ENCODE data around the gene SLC38A5.

The SLC38A5 gene

GRCh38 chrX:48473704-48473990 is 3.6 kb upstream of the SLC38A5 start:
- Histone ChIP-seq H3K4me3 (replicated peaks; ENCODE audit: low read depth, low read length) (no peak overlapping the region), H3K36me3 (ENCODE audit: control insufficient read depth, insufficient read depth, low read length) (no peaks in the 10 kb centered on the region; the same call in 1 of the 2 replicates), H3K27me3 (replicated peaks; ENCODE audit: control insufficient read depth, insufficient read depth, low read length) (no peaks in the 10 kb centered on the region)
- DNase-seq (ENCODE audit: extremely low read depth, insufficient read length): no peak
- no peak for TF ChIP-seq CTCF (IDR thresholded peaks at IDR 0.05; ENCODE audit: insufficient read depth, low read length, poor library complexity, severe bottlenecking)

GRCh38 chrX:48472851-48473703 is 3.0 kb upstream of the SLC38A5 start:
- H3K27me3 ChIP-seq (replicated peaks; ENCODE audit: control insufficient read depth, insufficient read depth, low read length): no peaks in the 10 kb centered on the region
- H3K36me3 ChIP-seq (ENCODE audit: control insufficient read depth, insufficient read depth, low read length): no peaks in the 10 kb centered on the region
- no peak for DNase-seq (ENCODE audit: extremely low read depth, insufficient read length)
- no peak for TF ChIP-seq CTCF (IDR thresholded peaks at IDR 0.05; ENCODE audit: insufficient read depth, low read length, poor library complexity, severe bottlenecking)
- H3K4me3 ChIP-seq (replicated peaks; ENCODE audit: low read depth, low read length): no peak overlapping the region

GRCh38 chrX:48472225-48472624 is 2.2 kb upstream of the SLC38A5 start:
- H3K36me3 ChIP-seq (ENCODE audit: control insufficient read depth, insufficient read depth, low read length): no peaks in the 10 kb centered on the region
- no peaks in the 10 kb centered on the region for H3K27me3 ChIP-seq (replicated peaks; ENCODE audit: control insufficient read depth, insufficient read depth, low read length)
- DNase-seq (ENCODE audit: extremely low read depth, insufficient read length): no peak
- TF ChIP-seq CTCF (IDR thresholded peaks at IDR 0.05; ENCODE audit: insufficient read depth, low read length, poor library complexity, severe bottlenecking): no peak
- H3K4me3 ChIP-seq (replicated peaks; ENCODE audit: low read depth, low read length): no peak overlapping the region

- Histone ChIP-seq H3K27me3 (replicated peaks; ENCODE audit: control insufficient read depth, insufficient read depth, low read length) (no peaks in the 10 kb centered on the region), H3K36me3 (ENCODE audit: control insufficient read depth, insufficient read depth, low read length) (no peaks in the 10 kb centered on the region), H3K4me3 (replicated peaks; ENCODE audit: low read depth, low read length) (no peak overlapping the region)
- DNase-seq (ENCODE audit: extremely low read depth, insufficient read length): no peak
- TF ChIP-seq CTCF (IDR thresholded peaks at IDR 0.05; ENCODE audit: insufficient read depth, low read length, poor library complexity, severe bottlenecking): no peak
Observed at GRCh38 chrX:48471504-48471903, 1.4 kb upstream of the SLC38A5 start.

- no peak for DNase-seq (ENCODE audit: extremely low read depth, insufficient read length)
- TF ChIP-seq CTCF (IDR thresholded peaks at IDR 0.05; ENCODE audit: insufficient read depth, low read length, poor library complexity, severe bottlenecking): no peak
- no peaks in the 10 kb centered on the region for H3K27me3 ChIP-seq (replicated peaks; ENCODE audit: control insufficient read depth, insufficient read depth, low read length)
- H3K36me3 ChIP-seq (ENCODE audit: control insufficient read depth, insufficient read depth, low read length): no peaks in the 10 kb centered on the region
- no peak overlapping the region for H3K4me3 ChIP-seq (replicated peaks; ENCODE audit: low read depth, low read length)
Observed at GRCh38 chrX:48470833-48471118, 716 bp upstream of the SLC38A5 start.

All from GM06990 (cell line).